ENCODE measurements around the gene IFT52. TPM values are rescaled to one million over a fixed set of nuclear protein-coding genes. Genes with fewer than 3 reads are reported as not detected.

The IFT52 gene
- total and polyA plus RNA-seq, 2 of the 8 experiments (the other 6 are each of a cell fraction or from before 2014, with no cell fraction given) = 35.6 to 40.4 TPM

GRCh38 chr20:43590392-43591303 lies at the start of gene IFT52 (continued):
- no peak for TF ChIP-seq CHD7 (IDR thresholded peaks at IDR 0.05; ENCODE audit: insufficient replicate concordance, low read length)
- TF ChIP-seq MAX (IDR thresholded peaks at IDR 0.05) = no peak; the same call in none of the 2 replicates
- TF ChIP-seq SIX5 (IDR thresholded peaks at IDR 0.05; ENCODE audit: low read depth, low read length) = no peak
- TF ChIP-seq EZH2 (IDR thresholded peaks at IDR 0.05; ENCODE audit: low read depth, low read length, severe bottlenecking) = no peak
- TF ChIP-seq TBP (IDR thresholded peaks at IDR 0.05; ENCODE audit: low read depth, low read length) = 0 out of 2 replicates have a peak, but pooled peaks have one; percentile 51
- TF ChIP-seq SP2 (IDR thresholded peaks at IDR 0.05; ENCODE audit: low read length) = no peak
- no peak; a peak in 1 of 4 replicates for TF ChIP-seq RAD21 (IDR thresholded peaks at IDR 0.05 in 1 of 2, conservative IDR thresholded peaks at IDR 0.05 in 1 of 2; ENCODE audit: low read depth in 2 of 2, low read length in 2 of 2)
- TF ChIP-seq PHF8 (conservative IDR thresholded peaks at IDR 0.05; ENCODE audit: low read depth, low read length) = peak; percentile 71
- TF ChIP-seq HDAC6 (IDR thresholded peaks at IDR 0.05; ENCODE audit: low read depth, low read length) = no peak

Data from H1 (cell line).